GM12878 (cell line): ENCODE results near the gene GUK1. TPM values are rescaled to one million over a fixed set of nuclear protein-coding genes. Genes with fewer than 3 reads are reported as not detected.

Experiments
- BRCA1 ChIP-seq: IDR thresholded peaks from 2 replicates; pipeline ENCODE4 v1.6.1; 2011; ENCODE audit warnings: low read depth, low read length, improper control_type of control experiment
- CREB1 ChIP-seq: IDR thresholded peaks from 2 replicates; pipeline ENCODE4 v1.6.1; 2012; ENCODE audit warnings: low read depth, mild to moderate bottlenecking, inconsistent platforms
- EZH2 ChIP-seq: IDR thresholded peaks from 2 replicates; pipeline ENCODE4 v1.6.1; 2012; ENCODE audit warnings: low read depth, mild to moderate bottlenecking, control low read depth, inconsistent platforms, low read length, borderline replicate concordance; ENCODE audit not compliant: control insufficient read depth
- FOXM1 ChIP-seq: IDR thresholded peaks from 2 replicates; pipeline ENCODE4 v1.6.1; 2012; ENCODE audit warnings: low read depth, mild to moderate bottlenecking, inconsistent platforms, low read length, moderate library complexity
- GATAD2B ChIP-seq: fragments of 450-650 bp; conservative IDR thresholded peaks from 2 replicates; pipeline ENCODE4 v1.6.1; 2017; ENCODE audit warnings: low read depth, mild to moderate bottlenecking, moderate library complexity
- JUNB ChIP-seq: IDR thresholded peaks from 2 replicates; pipeline ENCODE4 v1.6.1; 2016; ENCODE audit warnings: antibody characterized with exemption, mild to moderate bottlenecking
- JUND ChIP-seq: IDR thresholded peaks from 2 replicates; pipeline ENCODE4 v1.6.1; 2012; ENCODE audit warnings: low read depth, mild to moderate bottlenecking, low read length, improper control_type of control experiment, moderate library complexity
- KAT2A ChIP-seq: conservative IDR thresholded peaks from 2 replicates; pipeline ENCODE4 v1.6.1; 2011; ENCODE audit warnings: low read depth, low read length; ENCODE audit not compliant: control insufficient read depth
- LARP7 ChIP-seq: fragments of 450-650 bp; IDR thresholded peaks from 2 replicates; pipeline ENCODE4 v1.6.1; 2017; ENCODE audit warnings: mild to moderate bottlenecking
- MTA3 ChIP-seq: IDR thresholded peaks from 2 replicates; pipeline ENCODE4 v1.6.1; 2012; ENCODE audit warnings: low read length, inconsistent platforms, borderline replicate concordance
- NBN ChIP-seq: fragments of 450-650 bp; IDR thresholded peaks from 2 replicates; pipeline ENCODE4 v1.6.1; 2016
- NFXL1 ChIP-seq: fragments of 450-650 bp; IDR thresholded peaks from 2 replicates; pipeline ENCODE4 v1.6.1; 2017; ENCODE audit warnings: antibody characterized with exemption, mild to moderate bottlenecking, borderline replicate concordance
- NFYA ChIP-seq: IDR thresholded peaks from 2 replicates; pipeline ENCODE4 v1.6.1; 2011; ENCODE audit warnings: low read depth, mild to moderate bottlenecking, low read length, improper control_type of control experiment, borderline replicate concordance
- NR2C2 ChIP-seq: IDR thresholded peaks from 2 replicates; pipeline ENCODE4 v1.6.1; 2011; ENCODE audit warnings: borderline replicate concordance, low read depth; ENCODE audit not compliant: control insufficient read depth, insufficient read length
- PAX5 ChIP-seq: IDR thresholded peaks from 2 replicates; pipeline ENCODE4 v1.6.1; 2011; ENCODE audit warnings: low read depth, low read length, borderline replicate concordance
- RB1 ChIP-seq: fragments of 450-650 bp; formaldehyde crosslinking; IDR thresholded peaks from 2 replicates; pipeline ENCODE4 v1.6.1; 2017; ENCODE audit warnings: mild to moderate bottlenecking, borderline replicate concordance
- RFX5 ChIP-seq: IDR thresholded peaks from 2 replicates; pipeline ENCODE4 v1.6.1; 2011; ENCODE audit warnings: low read depth, low read length, improper control_type of control experiment
- SMC3 ChIP-seq: IDR thresholded peaks from 2 replicates; pipeline ENCODE4 v1.6.1; 2011; ENCODE audit warnings: low read length, improper control_type of control experiment, borderline replicate concordance
- SREBF1 ChIP-seq: IDR thresholded peaks from 2 replicates; pipeline ENCODE4 v1.6.1; 2012; ENCODE audit warnings: mild to moderate bottlenecking, low read length
- SRF ChIP-seq, 2 experiments: IDR thresholded peaks; 2 replicates each; pipeline ENCODE4 v1.6.1; 2011; ENCODE audit warnings: low read depth in 2 of 2, low read length in 2 of 2, mild to moderate bottlenecking in 1 of 2, moderate library complexity in 1 of 2
- SUPT20H ChIP-seq: IDR thresholded peaks from 2 replicates; pipeline ENCODE4 v1.6.1; 2011; ENCODE audit warnings: low read depth, mild to moderate bottlenecking, low read length, moderate library complexity, borderline replicate concordance; ENCODE audit not compliant: control insufficient read depth
- TARDBP ChIP-seq: IDR thresholded peaks from 2 replicates; pipeline ENCODE4 v1.6.1; 2016; ENCODE audit warnings: borderline replicate concordance
- TCF12 ChIP-seq: IDR thresholded peaks from 2 replicates; pipeline ENCODE4 v1.6.1; 2011; ENCODE audit warnings: low read depth, mild to moderate bottlenecking, low read length
- USF2 ChIP-seq: IDR thresholded peaks from 2 replicates; pipeline ENCODE4 v1.6.1; 2011; ENCODE audit warnings: low read depth, low read length, improper control_type of control experiment, borderline replicate concordance
- YBX1 ChIP-seq: fragments of 450-650 bp; IDR thresholded peaks from 2 replicates; pipeline ENCODE4 v1.6.1; 2016; ENCODE audit warnings: antibody characterized with exemption
- ZNF24 ChIP-seq: fragments of 450-650 bp; IDR thresholded peaks from 2 replicates; pipeline ENCODE4 v1.6.1; 2017; ENCODE audit warnings: antibody characterized with exemption, mild to moderate bottlenecking
- ZNF622 ChIP-seq: fragments of 450-650 bp; IDR thresholded peaks from 2 replicates; pipeline ENCODE4 v1.6.1; 2017; ENCODE audit warnings: mild to moderate bottlenecking, inconsistent platforms
- polyA plus RNA-seq, 11 experiments: library from polyadenylated mRNA; depleted of rRNA in 4 of 11; unstranded in 6 of 11; stranded (reverse) in 5 of 11; fragments of >200 nt; fragmentation: Nextera tagmentation in 4 of 11; fragmentation: Illumina TruSeq in 1 of 11; extraction: Ambion mirVana in 4 of 11; extraction: Trizol in 1 of 11; gene quantifications; 1 replicate in 1 of 11; 2 replicates in 10 of 11; pipeline versions ENCODE4 v1.2.1 to v1.2.3, GENCODE V29; 2011 to 2016; ENCODE audit warnings: inconsistent platforms in 2 of 11, missing spikeins in 2 of 11, low read depth in 1 of 11
- total RNA-seq, 4 experiments: library from RNA; depleted of rRNA in 3 of 4; stranded (reverse); fragments of >200 nt in 3 of 4; fragmentation: Illumina TruSeq in 1 of 4; extraction: Trizol in 1 of 4; gene quantifications; 2 replicates each; pipeline versions ENCODE4 v1.2.1 to v1.2.3, GENCODE V29; 2013 to 2021
- TF ChIP-seq, protein P1 (sequence below): fragments of 450-650 bp; IDR thresholded peaks from 2 replicates; pipeline ENCODE4 v1.6.1; 2017; ENCODE audit warnings: low read depth, mild to moderate bottlenecking, moderate library complexity
- TF ChIP-seq, protein P2 (sequence below): IDR thresholded peaks from 2 replicates; pipeline ENCODE4 v1.6.1; 2012; ENCODE audit warnings: low read length, inconsistent platforms

Gene GUK1
- total and polyA plus RNA-seq, 10 of the 15 experiments (the other 5 are each of a cell fraction or from before 2014, with no cell fraction given): 6.3 to 357 (median 203) TPM

DNA sequence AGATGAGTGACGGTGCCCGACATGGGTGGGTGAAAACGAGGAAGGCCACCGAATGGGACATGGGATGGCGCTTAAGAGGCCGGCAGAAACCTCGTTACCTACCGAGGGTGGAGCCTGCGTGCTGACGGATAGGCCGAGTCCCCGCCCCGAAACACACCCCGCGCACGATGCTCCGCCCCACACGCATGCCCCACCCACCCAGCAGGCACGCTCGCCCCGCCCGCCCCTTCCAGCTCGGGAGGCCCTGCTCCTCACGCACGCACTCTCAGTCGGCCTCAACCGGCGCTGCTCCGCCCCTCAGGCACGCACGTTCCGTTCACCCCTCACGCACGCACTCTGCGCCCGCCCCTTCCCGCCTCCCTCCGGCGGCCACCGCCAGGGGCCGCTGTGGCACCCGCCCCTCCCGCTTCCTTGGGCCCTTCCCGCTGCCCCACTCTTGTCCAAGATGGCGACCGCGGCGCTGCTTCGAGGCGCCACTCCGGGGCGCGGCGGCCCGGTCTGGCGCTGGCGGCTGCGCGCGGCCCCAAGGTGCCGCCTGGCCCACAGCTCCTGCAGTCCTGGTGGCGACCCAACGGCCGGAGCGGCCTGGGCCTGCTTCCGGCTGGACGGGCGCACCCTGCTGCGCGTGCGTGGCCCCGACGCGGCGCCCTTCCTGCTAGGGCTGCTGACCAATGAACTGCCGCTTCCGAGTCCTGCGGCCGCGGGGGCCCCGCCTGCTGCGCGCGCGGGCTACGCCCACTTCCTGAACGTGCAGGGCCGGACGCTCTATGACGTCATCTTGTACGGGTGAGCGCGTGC, 25.5 kb downstream of the GUK1 start, which contains the start of gene IBA57 (continued):
- TF ChIP-seq, protein P1, sequence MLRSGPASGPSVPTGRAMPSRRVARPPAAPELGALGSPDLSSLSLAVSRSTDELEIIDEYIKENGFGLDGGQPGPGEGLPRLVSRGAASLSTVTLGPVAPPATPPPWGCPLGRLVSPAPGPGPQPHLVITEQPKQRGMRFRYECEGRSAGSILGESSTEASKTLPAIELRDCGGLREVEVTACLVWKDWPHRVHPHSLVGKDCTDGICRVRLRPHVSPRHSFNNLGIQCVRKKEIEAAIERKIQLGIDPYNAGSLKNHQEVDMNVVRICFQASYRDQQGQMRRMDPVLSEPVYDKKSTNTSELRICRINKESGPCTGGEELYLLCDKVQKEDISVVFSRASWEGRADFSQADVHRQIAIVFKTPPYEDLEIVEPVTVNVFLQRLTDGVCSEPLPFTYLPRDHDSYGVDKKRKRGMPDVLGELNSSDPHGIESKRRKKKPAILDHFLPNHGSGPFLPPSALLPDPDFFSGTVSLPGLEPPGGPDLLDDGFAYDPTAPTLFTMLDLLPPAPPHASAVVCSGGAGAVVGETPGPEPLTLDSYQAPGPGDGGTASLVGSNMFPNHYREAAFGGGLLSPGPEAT: 0 out of 2 replicates have a peak, but pooled peaks have one; percentile 14
- TF ChIP-seq MTA3 (no peak), SRF (IDR thresholded peaks at IDR 0.05; ENCODE audit: low read depth in 2 of 2, low read length in 2 of 2) (0 out of 4 replicates have a peak, but pooled peaks of 1 of the 2 experiments have one; percentile 41), SREBF1 (no peak; the same call in 1 of the 2 replicates), NFYA (no peak), CREB1 (peak; percentile 98), PAX5 (peak; percentile 17; the same call in 1 of the 2 replicates), JUND (peak; percentile 96), JUNB (no peak), LARP7 (peak; percentile 99), KAT2A (no peak), TARDBP (no peak; the same call in 1 of the 2 replicates), FOXM1 (no peak), NBN (peak; percentile 98), SMC3 (no peak), SUPT20H (no peak), NR2C2 (no peak), RFX5 (peak; percentile 58; the same call in 1 of the 2 replicates), GATAD2B (peak; percentile 100), USF2 (no peak), NFXL1 (peak; percentile 82; the same call in 1 of the 2 replicates), ZNF622 (no peak; the same call in 1 of the 2 replicates), BRCA1 (peak; percentile 50; the same call in 1 of the 2 replicates), YBX1 (no peak), RB1 (peak; percentile 99), TCF12 (no peak), EZH2 (no peak), ZNF24 (peak; percentile 80)
- TF ChIP-seq, protein P2, sequence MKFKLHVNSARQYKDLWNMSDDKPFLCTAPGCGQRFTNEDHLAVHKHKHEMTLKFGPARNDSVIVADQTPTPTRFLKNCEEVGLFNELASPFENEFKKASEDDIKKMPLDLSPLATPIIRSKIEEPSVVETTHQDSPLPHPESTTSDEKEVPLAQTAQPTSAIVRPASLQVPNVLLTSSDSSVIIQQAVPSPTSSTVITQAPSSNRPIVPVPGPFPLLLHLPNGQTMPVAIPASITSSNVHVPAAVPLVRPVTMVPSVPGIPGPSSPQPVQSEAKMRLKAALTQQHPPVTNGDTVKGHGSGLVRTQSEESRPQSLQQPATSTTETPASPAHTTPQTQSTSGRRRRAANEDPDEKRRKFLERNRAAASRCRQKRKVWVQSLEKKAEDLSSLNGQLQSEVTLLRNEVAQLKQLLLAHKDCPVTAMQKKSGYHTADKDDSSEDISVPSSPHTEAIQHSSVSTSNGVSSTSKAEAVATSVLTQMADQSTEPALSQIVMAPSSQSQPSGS: no peak; the same call in 1 of the 2 replicates
